Measurements from ENCODE around the gene EBF4. TPM values are rescaled to one million over a fixed set of nuclear protein-coding genes. Genes with fewer than 3 reads are reported as not detected.
A peak's percentile ranks its signal among the peaks of the same experiment; 100 is the strongest.

Gene EBF4
- total RNA-seq, 4 donors from 2014 or later: 24.2 to 55.8 (median 42.4) TPM

DNA sequence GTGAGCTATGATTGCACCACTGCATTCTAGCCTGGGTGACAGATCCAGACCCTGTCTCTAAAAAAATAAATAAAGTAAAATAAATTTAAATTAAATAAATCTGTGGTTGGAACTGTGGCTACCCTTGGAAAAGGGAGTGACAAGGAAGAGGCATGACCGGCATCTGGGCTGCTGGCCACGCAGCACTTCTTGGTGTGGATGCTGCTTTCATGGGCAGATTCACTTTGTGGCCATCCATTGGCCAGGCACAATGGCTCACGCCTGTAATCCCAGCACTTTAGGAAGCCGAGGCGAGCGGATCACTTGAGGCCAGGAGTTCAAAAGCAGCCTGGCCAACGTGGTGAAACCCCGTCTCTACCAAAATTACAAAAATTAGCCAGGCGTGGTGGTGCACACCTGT lies 16.1 kb downstream of the EBF4 start:
- 83 to 84% methylated on average over 9 of the region's 9 CpGs for WGBS, 2 donors
- Histone ChIP-seq H3K36me3 (no peaks in the 10 kb centered on the region), H3K4me3 (replicated peaks in 1 of 3) (no peak overlapping the region), H3K9me3 (no peaks in the 10 kb centered on the region), H3K27me3 (no peaks in the 10 kb centered on the region), H3K4me1 (peaks cover 0 to 5% of the 10 kb centered on the region in 2 donors), H3K27ac (no peak overlapping the region)
- intact Hi-C loops (cut with DNase I): loop anchor here (10.0 kb wide), 1 partner anchor 286 kb away; no protein-coding TSS in a partner anchor
- DNase-seq: peak in 1 of 2 donors; percentile 16
- TF ChIP-seq CTCF (IDR thresholded peaks at IDR 0.05) (no peak), POLR2A (IDR thresholded peaks at IDR 0.05) (no peak)

GRCh38 chr20:2709205-2709981 lies 16.8 kb downstream of the EBF4 start:
- peak; percentile 34 to 63 for DNase-seq
- Histone ChIP-seq H3K4me1 (peaks cover 0 to 5% of the 10 kb centered on the region in 2 donors), H3K27me3 (no peaks in the 10 kb centered on the region), H3K9me3 (no peaks in the 10 kb centered on the region), H3K27ac (no peak overlapping the region), H3K36me3 (no peaks in the 10 kb centered on the region), H3K4me3 (replicated peaks in 1 of 3) (no peak overlapping the region)
- TF ChIP-seq CTCF (IDR thresholded peaks at IDR 0.05) (no peak), POLR2A (IDR thresholded peaks at IDR 0.05) (no peak)
- 45 to 55% methylated on average over 13 to 17 of the region's 17 CpGs for WGBS, 2 donors
- intact Hi-C loops (cut with DNase I): loop anchor here (10.0 kb wide), 1 partner anchor 285 kb away; no protein-coding TSS in a partner anchor

- no peak for DNase-seq
- WGBS, 2 donors: 42 to 47% methylated on average over 3 of the region's 3 CpGs
- H3K36me3 ChIP-seq: no peaks in the 10 kb centered on the region
- H3K27me3 ChIP-seq: no peaks in the 10 kb centered on the region
- intact Hi-C loops (cut with DNase I): no loop called here
- peaks cover 0 to 5% of the 10 kb centered on the region in 2 donors for H3K4me1 ChIP-seq
- no peak overlapping the region for H3K27ac ChIP-seq
- H3K9me3 ChIP-seq: no peaks in the 10 kb centered on the region
- TF ChIP-seq CTCF (IDR thresholded peaks at IDR 0.05) (peak in 1 of 6 experiments; percentile 5), POLR2A (IDR thresholded peaks at IDR 0.05) (no peak)
- no peak overlapping the region for H3K4me3 ChIP-seq (replicated peaks in 1 of 3)
These were observed 20.7 kb downstream of the EBF4 start for GRCh38 chr20:2713285-2713684.

DNA sequence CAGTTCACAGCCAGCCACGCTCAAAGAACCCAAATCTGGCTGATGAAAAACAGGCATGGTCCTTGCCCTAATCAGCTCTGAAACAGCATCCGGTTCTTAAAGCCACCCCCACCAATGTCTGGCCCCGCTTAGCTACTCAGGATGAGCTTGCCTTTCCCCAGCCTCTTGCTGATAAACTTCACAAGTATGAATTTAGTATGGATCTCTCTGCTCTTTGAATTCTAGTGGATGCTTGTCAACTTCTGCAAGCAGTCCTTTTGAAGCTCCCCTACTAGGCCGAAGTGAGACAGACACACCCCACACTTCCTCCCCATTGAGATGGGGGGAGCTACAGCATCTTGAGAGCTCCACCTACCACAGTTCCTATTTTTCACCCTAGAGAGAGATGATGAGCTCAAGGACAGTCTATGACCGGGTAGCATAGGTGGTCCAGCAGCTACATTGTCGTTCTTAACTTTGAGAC lies 36.7 kb downstream of the EBF4 start:
- WGBS, 2 donors: 69 to 79% methylated on average over 6 of the region's 6 CpGs
- TF ChIP-seq CTCF (IDR thresholded peaks at IDR 0.05) (no peak), POLR2A (IDR thresholded peaks at IDR 0.05) (no peak)
- no peaks in the 10 kb centered on the region for H3K36me3 ChIP-seq
- DNase-seq: no peak
- no peaks in the 10 kb centered on the region for H3K9me3 ChIP-seq
- no peak overlapping the region for H3K4me3 ChIP-seq (replicated peaks in 1 of 3)
- no peaks in the 10 kb centered on the region for H3K27me3 ChIP-seq
- H3K4me1 ChIP-seq: no peaks in the 10 kb centered on the region
- H3K27ac ChIP-seq: no peak overlapping the region
- intact Hi-C loops (cut with DNase I): no loop called here

GRCh38 chr20:2729791-2730190 lies 37.2 kb downstream of the EBF4 start:
- H3K36me3 ChIP-seq: no peaks in the 10 kb centered on the region
- no peak for TF ChIP-seq CTCF (IDR thresholded peaks at IDR 0.05)
- no peak for TF ChIP-seq POLR2A (IDR thresholded peaks at IDR 0.05)
- no peaks in the 10 kb centered on the region for H3K4me1 ChIP-seq
- WGBS, 2 donors: 55 to 83% methylated on average over 1 of the region's 1 CpG
- no peaks in the 10 kb centered on the region for H3K9me3 ChIP-seq
- intact Hi-C loops (cut with DNase I): no loop called here
- H3K4me3 ChIP-seq (replicated peaks in 1 of 3): no peak overlapping the region
- H3K27ac ChIP-seq: no peak overlapping the region
- DNase-seq: no peak
- no peaks in the 10 kb centered on the region for H3K27me3 ChIP-seq
